GM18520 (cell line): Measurements from ENCODE around the gene PHF20.
"Not testable (repeated sequence)": the region's sequence is repeated elsewhere in the genome, so short reads cannot be mapped to it uniquely, and the experiment has no call there.

Experiments
- ATAC-seq: cut with Tn5 transposase; IDR thresholded peaks from one replicate; pipeline ENCODE4 v1.9.1; 2021; ENCODE audit not compliant: unreplicated experiment

Gene PHF20

DNA sequence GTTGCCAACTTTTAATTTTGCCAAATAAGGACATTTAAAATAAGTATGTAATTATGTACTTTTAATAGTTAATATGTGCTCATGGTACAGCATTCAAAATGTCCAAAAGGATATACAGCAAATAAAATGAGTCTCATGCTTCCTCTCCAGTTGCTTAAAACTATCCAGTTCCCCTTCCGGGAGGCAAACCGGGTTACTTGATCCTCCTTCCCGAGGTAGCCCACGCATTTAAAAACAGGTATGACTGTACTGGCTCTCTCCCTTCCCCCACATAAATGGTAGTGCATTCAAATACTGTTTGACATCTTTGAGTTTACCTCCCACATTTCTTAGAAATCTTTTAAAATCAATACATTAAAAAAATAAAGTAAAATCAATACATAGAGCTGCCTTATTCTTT is 66.4 kb downstream of the PHF20 start:
- ATAC-seq = no peak

DNA sequence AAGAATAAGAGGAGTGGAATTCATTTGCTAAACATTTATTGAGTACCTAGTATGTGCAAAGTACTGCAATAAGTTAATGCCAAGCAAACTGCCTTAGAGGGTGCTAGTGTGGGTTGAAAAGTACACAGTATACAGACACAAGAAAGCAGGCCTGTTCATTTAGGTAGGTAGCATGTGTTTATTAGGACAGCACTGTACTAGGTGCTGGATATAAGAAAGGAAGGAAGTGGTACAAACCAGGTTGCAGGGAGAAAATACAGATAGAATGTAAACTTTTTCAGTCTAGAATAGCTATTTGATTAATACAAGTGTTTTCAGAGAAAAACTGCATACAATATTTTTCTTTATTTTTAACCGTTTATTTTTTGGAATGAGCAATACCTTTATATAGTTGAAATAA is 68.1 kb downstream of the PHF20 start:
- ATAC-seq = no peak

DNA sequence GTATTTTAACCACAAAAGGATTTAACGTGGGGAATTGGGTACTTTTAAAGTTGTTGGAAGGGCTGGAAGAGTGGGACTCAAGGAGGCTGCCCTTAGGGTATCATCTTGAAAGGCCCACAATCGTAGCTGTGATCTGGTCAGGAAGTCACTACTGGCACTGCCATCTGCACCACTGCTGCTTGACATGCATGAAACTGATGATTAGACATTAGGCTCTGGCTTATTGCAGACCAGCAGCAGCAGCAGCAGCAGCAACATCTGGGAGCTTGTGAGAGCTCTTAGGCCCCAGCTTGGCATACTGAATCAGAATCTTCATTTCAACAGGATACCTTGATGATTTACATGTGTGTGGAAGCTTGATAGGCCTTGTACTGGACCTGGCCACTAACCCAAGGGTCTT is 68.6 kb downstream of the PHF20 start:
- no peak for ATAC-seq

DNA sequence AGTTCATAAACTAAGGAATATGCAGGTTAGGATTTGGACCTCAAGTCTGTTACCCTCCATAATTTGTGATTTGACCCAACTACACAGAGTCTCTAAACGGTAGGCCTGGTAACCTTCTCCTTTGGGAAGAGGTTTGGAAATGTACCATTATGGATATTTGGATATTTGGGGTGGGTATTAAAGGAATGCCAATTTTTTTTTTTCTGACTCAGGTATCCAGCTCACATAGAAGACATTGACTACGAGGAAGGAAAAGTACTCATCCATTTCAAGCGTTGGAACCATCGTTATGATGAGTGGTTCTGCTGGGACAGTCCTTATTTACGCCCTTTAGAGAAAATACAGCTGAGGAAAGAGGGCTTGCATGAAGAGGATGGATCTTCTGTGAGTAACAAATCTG is 70.5 kb downstream of the PHF20 start:
- no peak for ATAC-seq

DNA sequence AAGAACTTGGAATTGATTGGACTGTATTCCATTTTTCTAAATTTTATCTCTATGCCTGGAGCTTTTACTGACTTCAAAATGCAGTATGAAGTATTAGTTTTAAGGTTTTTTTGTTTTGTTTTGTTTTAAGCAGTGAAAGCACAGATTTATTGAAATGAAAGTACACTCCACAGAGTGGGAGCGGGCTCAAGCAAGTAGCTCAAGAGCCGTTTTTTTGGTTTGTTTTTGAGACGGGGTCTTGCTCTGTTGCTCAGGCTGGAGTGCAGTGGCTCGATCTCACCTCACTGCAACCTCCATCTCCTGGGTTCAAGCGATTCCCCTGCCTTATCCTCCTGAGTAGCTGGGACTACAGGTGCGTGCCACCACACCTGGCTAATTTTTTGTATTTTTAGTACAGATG is 72.1 kb downstream of the PHF20 start:
- ATAC-seq = not testable (repeated sequence)

DNA sequence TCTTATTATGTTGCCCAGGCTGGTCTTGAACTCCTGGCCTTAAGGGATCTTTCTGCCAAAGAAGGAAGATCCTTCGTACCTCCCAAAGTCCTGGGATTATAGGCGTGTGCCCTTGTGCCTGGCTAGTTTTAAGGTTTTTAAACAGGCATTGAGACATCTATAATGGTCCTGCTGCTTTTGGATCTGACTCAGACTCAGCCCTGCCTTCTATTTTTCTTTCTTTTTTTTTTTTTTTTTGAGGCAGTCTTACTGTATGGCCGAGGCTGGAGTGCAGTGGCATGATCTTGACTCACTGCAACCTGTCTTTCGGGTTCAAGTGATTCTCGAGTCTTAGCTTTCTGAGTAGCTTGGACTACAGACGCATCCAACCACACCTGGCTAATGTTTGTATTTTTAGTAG is 73.7 kb downstream of the PHF20 start:
- ATAC-seq = no peak

DNA sequence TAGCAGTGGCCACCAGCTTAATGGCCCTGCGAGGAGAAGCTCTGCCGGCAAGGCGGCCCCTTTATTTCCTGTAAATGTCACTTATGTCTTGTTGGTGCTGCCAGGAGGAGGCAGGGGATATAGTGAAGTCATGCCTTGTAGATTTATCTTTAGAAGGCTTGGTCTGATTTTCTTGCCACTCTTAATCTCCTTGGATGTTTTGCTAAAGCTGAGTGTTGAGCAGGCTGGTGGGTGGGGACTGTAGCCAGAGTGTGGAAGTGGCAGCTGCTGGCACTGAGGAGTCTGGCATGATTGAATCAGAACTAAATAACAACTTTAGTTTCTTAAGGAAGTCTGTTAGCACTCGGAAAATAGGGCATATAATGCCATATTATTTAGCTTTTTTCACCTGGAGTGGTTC is 77.9 kb downstream of the PHF20 start:
- ATAC-seq = no peak

DNA sequence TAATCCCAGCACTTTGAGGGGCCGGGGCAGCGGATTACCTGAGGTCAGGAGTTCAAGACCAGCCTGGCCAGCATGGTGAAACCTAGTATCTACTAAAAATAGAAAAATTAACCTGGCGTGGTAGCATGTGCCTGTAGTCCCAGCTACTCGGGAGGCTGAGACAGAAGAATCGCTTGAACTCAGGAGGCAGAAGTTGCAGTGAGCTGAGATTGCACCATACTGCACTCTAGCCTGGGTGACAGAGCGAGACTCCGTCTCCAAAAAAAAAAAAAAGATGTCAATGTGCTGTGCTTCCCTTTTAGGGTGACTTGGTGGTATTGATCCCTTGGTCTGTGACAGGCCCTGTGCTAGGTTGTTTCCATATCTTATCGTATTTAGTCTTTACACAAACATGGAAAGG is 79.8 kb downstream of the PHF20 start:
- not testable (repeated sequence) for ATAC-seq

DNA sequence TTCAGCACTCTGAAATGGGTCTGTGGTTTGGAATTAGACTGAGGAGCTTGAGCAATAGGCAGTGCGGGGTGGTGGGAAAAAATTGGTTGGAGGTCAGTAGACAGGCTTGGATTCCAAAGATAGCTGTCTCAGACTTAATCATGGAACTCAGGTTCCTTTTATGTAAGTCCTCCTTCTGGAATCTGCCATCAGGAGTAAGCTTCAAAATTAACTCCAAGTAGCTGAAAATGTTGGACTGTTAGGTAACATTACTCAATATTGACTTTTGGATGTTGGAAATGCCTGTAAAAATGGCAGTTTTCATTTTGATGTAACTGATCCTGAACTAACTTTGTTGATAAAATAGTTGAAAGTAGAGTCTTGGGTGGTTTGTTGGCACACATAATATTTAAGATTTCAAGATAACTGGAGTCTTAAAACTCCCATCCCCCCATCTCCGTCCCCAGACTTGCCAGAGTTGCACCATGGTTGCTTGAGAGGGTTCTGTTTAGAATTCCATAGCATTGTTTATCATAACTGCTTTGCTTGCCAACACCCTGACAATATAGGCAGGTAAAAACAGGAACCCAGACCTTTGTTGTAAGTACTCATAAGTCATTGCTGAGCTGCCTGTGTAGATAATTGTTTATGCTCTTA is 83.0 kb downstream of the PHF20 start:
- ATAC-seq = no peak

DNA sequence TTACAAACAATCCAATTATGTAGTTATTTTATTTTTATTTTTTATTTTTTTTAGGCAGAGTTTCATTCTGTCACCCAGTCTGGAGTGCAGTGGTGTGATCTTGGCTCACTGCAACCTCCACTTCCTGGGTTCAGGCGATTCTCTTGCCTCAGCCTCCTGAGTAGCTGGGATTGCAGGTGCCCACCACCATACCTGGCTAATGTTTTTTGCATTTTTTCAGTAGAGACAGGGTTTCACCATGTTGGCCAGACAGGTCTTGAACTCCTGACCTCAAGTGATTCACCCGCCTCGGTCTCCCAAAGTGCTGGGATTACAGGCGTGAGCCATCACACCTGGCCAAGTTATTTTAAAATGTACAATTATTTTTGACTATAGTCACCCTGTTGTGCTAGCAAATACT is 83.8 kb downstream of the PHF20 start:
- not testable (repeated sequence) for ATAC-seq

DNA sequence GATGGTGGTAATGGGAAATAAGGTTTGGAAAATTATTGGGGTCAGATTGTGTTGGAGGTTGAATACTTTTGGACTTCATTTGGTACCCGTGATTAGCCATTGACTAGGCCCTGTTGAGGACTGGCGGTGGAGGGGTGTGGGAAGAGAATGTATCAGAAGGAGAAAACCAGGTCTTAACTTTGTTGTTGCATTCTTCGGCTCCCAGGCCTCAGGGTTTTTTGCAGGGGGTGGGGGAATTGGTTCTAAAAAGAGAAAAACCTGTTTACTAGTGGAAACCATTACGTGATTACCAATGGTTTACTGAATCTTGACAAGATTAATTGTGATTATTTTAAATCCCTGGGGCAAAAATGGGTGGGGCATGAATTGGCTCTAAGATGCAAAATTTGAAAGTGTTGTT is 85.1 kb downstream of the PHF20 start:
- ATAC-seq = no peak

DNA sequence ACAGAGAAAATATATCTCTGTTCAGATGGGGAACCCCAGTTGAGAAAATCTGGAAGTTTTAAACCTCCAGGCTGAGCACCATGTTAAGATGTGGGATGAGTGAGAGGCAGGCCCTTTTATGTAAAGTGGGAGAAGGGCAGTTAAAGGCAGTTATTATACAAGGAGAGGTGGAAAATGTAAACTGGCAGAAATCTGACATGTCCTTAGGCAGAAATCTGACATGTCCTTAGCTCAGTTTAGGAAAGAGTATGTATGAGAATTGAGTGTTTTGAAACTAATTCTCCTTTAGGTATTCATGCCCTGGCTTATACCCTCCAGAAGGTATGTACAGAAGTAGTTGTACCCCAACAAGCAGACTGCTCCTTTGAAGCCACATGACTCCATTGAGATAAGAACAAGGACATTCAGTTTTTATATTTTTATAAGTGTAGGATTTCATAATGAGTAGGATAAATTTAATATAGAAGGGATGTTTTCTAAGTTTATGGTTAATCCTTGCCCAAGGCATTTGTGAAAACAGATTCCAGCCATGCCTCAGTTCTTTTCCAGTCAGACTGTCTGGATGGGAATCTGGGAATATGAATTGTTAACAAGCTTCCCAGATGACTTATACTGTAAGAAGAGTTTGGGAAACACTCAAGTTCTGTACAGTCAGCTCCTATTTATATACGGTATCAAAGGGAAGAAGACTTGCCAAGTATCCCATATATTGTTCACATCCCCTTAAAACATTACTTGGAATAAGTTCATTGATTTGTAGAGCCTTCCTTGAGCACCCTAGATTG is 94.8 kb downstream of the PHF20 start:
- ATAC-seq = no peak

DNA sequence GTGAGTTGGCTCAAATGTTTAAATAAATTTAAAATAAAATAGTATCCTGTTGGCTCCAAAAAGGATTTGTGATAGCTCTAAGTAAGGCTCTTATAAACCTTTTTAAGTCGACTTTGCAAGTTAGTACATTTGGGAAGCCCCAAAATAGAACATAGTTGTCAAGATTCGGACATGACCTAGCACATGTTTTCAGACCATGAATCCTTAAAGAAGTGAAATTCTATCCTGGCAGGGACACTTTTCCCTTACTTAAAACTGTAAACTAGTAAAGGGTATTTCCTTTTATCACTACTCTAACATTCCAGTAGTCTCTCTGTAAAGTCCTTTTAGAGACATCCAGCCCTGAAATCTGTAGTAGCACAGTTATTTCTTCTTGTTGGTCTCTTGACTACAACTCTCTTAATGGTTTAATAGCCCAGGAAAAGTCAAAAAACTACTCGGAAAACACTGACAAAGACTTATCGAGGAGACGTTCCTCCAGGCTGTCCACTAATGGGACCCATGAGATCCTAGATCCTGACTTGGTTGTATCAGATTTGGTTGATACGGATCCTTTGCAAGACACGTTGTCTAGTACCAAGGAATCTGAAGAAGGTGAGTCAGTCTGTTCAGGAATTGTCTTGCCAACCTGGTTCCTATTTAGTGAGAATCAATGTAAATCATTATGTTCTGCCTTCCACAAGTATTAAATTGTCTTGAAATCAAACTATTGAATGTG is 98.9 kb downstream of the PHF20 start:
- ATAC-seq = no peak

DNA sequence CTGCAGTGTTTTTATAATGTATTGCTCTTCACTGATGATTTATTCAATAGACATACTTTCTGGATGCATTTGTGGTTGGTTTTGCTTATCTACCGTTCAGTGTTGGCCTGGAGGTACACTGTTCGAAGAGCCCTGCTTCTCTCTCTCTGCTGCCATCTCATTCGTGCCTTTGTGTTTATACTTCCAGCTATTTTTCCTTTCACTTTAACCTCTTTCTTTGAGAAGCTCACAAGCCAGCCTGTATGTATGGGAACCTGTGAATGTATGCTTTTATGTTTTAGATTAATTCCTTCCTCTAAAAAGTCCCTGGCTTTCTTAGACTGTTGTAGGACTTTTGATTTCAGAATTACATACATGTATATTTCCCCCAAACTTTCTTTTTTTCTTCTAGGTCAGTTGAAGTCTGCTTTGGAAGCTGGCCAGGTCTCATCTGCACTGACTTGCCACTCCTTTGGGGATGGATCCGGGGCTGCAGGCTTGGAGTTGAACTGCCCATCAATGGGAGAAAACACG is 99.5 kb downstream of the PHF20 start:
- no peak for ATAC-seq

DNA sequence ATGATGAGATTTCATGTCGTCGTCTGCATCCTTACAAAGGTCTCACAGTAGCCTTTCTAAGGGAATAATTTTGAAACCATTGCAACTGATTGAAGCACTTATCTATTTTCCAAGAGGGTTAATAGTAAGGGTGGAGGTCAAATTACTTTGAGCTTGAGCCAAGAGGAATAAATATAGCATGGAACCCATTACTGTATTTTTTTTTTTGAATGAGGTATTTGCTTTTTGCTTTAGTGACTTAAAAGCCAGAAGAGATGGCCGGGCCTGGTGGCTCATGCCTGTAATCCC is 104.2 kb downstream of the PHF20 start:
- ATAC-seq = no peak

DNA sequence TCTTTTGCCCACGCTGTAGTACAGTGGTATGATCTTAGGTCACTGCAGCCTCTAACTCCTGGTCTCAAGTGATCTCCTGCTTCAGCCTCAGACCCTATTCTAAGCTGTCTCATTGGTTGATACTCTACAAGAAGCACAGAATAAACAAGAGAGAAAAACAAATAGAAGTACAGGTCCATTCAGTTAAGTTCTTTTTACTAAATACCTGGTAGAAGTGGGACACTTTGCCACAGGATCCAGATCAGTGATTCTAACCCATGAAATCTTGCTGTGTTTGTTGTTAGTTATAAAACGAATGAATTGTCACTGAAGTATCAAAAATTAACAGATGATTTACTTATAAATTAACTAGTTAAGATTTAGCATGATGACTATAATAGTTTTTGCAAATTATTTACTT is 105.8 kb downstream of the PHF20 start:
- no peak for ATAC-seq

DNA sequence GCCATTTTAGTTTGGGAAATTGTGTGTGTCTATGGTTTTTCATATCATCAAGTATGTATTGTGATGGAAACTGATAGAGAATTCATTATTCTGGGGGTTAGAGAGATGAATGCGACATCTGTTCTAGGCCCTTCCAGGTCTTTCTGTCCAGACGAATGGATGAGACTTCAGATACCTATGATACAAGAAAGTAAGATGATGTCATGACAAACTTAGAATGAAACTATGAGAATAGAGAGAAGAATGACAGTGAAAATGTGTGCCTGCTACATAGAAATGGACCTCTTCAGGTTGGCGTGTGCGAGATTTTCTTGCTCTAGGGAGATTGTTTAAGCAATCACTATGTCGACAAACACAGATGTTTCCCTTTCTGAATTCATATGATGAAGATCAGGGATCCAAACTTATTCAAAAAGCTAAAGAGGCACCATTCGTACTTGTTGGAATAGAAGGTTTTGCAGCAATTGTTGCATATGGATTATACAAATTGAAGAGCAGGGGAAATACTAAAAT is 106.4 kb downstream of the PHF20 start:
- ATAC-seq = no peak

DNA sequence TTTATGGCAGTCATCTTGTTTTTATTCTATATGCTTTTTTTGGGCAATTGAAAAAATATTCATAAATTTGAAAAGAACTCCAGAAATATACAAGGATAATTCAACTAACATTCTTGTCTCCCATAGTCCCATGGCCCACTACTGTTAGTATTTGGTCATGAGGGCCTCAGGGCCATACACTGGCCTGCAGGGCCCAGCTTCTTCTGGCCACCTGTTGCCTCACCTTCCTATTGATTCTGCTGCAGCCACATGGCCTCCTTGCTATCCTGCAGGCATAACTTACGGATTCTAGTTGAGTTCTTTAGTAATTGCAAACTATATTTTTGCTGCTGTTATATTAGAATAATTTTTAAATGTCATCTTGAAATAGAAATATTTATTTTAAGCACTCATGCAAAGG is 109.9 kb downstream of the PHF20 start:
- no peak for ATAC-seq

DNA sequence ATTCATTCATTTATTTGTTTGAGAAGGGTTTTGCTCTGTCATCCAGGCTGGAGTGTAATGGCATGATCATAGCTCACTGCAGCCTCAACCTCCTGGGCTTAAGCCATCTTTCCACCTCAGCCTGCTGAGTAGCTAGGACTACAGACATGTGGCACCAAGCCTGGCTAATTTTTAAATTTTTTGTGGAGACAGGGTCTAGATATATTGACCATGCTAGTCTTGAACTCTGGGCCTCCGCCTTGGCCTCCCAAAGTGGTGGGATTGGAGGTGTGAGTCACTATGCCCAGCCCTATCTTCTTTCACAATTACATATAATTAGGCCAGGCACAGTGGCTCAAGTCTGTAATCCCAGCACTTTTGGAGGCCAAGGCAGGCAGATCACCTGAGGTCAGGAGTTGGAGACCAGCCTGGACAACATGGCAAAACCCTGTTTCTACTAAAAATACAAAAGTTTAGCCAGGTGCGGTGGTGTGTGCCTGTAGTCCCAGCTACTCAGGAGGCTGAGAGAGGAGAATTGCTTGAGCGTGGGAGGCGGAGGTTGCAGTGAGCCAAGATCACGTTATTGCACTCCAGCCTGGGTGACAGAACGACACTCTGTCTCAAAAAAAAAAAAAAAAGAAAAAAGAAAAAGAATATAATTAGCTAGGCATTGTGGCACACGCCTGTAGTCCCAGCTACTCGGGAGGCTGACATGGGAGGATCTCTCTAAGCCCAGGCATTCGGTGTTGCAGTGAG is 110.8 kb downstream of the PHF20 start:
- not testable (repeated sequence) for ATAC-seq

DNA sequence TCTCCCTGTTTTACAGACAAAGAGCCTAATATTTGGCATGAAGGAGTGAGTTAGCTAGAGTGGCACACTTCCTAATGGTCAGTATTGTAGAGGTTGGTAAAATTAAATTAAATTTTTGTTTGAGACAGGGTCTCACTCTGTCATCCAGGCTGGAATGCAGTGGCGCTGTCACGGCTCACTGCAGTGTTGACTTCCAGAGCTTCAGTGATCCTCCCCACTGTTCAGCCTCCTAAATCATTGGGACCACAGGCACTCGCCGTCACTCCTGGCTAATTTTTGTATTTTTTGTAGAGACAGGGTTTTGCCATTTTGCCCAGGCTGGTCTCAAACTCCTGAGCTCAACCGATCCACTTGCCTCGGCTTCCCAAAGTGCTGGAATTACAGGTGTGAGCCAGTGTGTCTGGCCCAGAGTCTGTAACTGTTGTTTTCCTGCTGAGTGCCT is 111.5 kb downstream of the PHF20 start:
- ATAC-seq = no peak
